ENCODE results near the gene TEAD3. TPM values are rescaled to one million over a fixed set of nuclear protein-coding genes. Genes with fewer than 3 reads are reported as not detected.

TEAD3 gene
- total RNA-seq, 8 experiments from 2014 or later = 2.5 to 8.2 (median 4.4) TPM

DNA sequence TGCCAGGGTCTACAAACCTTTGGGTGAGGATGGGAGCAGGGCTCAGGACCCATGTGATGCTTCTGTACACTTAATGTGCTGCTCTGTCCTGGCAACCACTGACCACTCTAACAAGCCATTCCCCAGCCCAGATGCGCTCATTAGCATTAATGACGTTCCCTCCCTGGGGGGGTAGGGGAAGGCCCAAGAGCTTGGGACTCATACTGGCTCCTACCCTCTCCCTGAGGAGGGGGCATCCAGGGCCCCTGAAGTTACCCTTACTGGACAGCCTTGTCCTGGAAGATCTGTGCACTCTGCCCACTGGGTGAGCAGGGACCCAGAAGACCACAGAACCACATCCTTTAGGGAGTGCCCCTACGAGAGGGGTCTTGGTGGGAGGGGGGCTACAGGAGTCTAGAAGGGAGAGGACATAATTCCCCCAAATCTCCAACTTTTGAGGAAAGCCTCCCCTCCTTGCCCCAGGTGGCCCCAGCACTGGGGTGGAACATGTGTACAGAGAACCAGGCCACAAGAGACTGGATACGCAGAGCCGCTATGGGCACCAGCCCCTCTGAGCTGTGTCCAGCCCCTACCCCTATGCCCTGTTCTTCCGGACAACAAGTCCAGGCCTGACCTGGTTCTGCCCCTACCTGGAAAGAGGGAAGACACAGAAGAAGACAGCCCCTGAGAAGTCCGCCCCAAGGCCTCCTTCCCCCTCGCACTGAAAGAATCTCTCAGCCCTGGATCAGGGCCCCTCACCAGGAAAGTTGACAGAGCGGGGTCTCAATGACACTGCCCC, 1.4 kb downstream of the TEAD3 start:
- Histone ChIP-seq H3K27ac (no peak overlapping the region), H3K4me3 (peak overlapping the region in 4 of 5 donors; percentile 46 to 53 (median 50)), H3K4me1 (replicated peaks in 1 of 2) (peaks cover 33 to 53% of the 10 kb centered on the region in 2 donors)
- ATAC-seq (replicated peaks in 6 of 8) = peak in 4 of 8 experiments; percentile 2 to 32 (median 14)
- WGBS, 10 experiments = 0 to 67% (median 65%) methylated on average over 1 to 2 of the region's 9 CpGs; no CpG with 5 or more reads in 7 of the 10 experiments
- in situ Hi-C loops (cut with MboI; ENCODE audit: low pct_unique_long_range_greater_than_20kb in 2 of 9, low sequenced_read_pairs in 9 of 9, unreplicated experiment in 9 of 9) = no loop called here

DNA sequence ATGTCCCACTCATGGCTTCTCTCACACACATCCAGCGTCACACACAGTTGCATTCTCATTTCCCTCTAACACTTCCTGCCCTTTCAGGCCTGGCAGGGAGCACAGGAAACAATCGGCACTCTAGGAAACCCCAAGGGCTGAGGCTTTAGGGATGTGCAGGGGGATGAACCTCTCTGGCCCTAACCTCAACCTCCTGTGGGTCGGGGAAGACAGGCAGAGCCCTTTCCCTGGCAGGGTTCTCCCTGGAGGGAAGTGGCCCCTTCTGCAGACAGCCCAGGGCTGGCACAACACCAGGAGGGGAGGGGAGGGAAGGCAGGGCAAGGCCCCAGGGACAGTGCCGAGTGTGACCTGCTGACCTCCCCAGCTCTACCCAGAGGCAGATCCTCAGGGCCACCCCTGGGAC, 2.7 kb downstream of the TEAD3 start:
- 0 to 50% (median 22%) methylated on average over 1 to 2 of the region's 4 CpGs; no CpG with 5 or more reads in 5 of the 10 experiments for WGBS, 10 experiments
- no peak overlapping the region for H3K4me3 ChIP-seq
- no peak overlapping the region for H3K27ac ChIP-seq
- peaks cover 43 to 64% of the 10 kb centered on the region in 2 donors for H3K4me1 ChIP-seq (replicated peaks in 1 of 2)
- in situ Hi-C loops (cut with MboI; ENCODE audit: low pct_unique_long_range_greater_than_20kb in 2 of 9, low sequenced_read_pairs in 9 of 9, unreplicated experiment in 9 of 9) = no loop called here
- ATAC-seq (replicated peaks in 6 of 8) = no peak

DNA sequence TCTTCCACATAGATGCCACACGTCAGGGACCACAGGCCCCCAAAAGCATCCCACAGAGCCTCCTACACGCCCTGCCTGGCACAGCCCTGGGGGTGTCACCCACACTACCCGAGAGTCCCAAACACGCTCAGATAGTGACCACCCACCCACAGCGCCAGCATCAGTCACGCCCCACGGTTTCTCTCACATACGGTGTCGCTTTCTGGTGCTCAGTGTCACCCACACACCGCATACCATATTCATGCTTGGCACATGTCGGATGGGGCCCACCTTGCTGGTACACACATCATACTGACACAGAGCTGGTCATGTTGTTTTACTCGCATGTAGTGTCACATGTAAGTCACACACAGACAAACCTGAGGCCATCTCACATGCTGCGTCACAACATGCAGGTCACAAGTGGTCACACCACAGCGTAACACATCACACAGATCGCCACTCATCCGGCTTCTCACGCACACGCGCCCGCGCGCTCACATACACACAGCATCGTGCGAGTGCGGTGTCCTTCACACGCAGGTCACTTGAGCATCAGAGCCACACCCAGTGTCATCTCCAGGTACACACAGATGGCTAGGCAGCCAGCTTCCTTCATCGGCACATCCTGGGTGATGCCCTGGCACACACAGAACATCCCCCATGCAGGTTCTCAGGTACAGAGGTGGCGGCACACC, 3.4 kb downstream of the TEAD3 start:
- Histone ChIP-seq H3K4me1 (replicated peaks in 1 of 2) (peaks cover 43 to 63% of the 10 kb centered on the region in 2 donors), H3K27ac (no peak overlapping the region), H3K4me3 (no peak overlapping the region)
- in situ Hi-C loops (cut with MboI; ENCODE audit: low pct_unique_long_range_greater_than_20kb in 2 of 9, low sequenced_read_pairs in 9 of 9, unreplicated experiment in 9 of 9) = no loop called here
- no peak for ATAC-seq (replicated peaks in 6 of 8)
- 20 to 100% (median 89%) methylated on average over 1 to 22 of the region's 28 CpGs; no CpG with 5 or more reads in 2 of the 10 experiments for WGBS, 10 experiments

DNA sequence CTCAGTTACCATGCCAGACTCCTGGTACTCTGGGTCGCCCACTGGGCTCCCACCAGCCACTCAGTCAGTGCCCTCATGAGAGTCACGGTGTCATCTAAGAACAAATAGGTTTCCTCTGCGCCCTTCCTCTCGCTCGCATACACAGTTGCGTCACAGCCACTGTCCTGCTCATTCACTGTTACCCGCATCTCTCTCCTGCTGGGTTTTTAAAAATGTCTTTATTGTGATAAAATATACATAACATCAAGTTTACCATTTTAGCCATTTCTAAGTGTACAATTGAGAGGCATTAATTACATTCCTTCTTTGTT, 4.0 kb downstream of the TEAD3 start:
- Histone ChIP-seq H3K27ac (no peak overlapping the region), H3K4me3 (no peak overlapping the region), H3K4me1 (replicated peaks in 1 of 2) (peaks cover 43 to 58% of the 10 kb centered on the region in 2 donors)
- ATAC-seq (replicated peaks in 6 of 8) = no peak
- WGBS, 10 experiments = 40 to 91% (median 84%) methylated on average over 1 to 7 of the region's 7 CpGs; no CpG with 5 or more reads in 2 of the 10 experiments
- in situ Hi-C loops (cut with MboI; ENCODE audit: low pct_unique_long_range_greater_than_20kb in 2 of 9, low sequenced_read_pairs in 9 of 9, unreplicated experiment in 9 of 9) = no loop called here

DNA sequence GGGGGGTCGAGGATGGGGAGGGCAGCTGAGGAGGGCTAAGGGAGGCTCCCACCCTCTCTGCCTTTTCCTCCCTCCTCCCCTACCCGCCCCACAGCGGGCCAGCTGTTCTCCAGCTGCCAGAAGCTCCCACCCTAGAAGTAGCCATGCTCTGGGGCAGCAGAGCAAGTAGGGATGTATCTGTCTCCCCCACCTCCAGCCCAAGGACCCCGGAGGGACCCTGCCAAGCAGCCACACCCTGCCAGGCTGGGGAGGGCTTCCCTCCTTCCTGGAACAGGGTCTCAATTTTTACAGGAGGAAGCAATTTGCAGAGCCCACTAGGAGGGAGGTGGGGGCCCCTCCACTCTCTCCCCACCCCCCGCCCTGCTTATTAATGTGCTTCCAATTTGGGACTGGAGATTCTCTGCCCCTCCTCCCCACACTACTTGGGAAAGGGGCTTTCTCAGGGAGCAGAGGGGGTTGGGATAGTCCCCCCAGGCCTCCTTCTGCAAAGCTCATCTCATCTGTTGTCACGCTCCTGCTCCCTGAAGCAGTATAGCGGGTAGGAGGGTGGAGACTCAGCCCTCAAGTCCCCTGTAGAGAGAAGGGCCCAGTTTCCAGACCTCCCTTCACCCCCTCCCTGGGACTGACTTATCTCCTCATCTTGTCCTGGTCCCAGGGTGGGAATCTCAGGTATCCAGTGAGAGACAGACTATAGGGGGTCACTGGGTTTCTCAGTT, 4.5 kb downstream of the TEAD3 start:
- H3K4me3 ChIP-seq = no peak overlapping the region
- no peak overlapping the region for H3K27ac ChIP-seq
- peaks cover 43 to 56% of the 10 kb centered on the region in 2 donors for H3K4me1 ChIP-seq (replicated peaks in 1 of 2)
- 40 to 80% methylated on average over 1 of the region's 7 CpGs; no CpG with 5 or more reads in 8 of the 10 experiments for WGBS, 10 experiments
- in situ Hi-C loops (cut with MboI; ENCODE audit: low pct_unique_long_range_greater_than_20kb in 2 of 9, low sequenced_read_pairs in 9 of 9, unreplicated experiment in 9 of 9) = no loop called here
- ATAC-seq (replicated peaks in 6 of 8) = peak in 4 of 8 experiments; percentile 1 to 5 (median 4)

DNA sequence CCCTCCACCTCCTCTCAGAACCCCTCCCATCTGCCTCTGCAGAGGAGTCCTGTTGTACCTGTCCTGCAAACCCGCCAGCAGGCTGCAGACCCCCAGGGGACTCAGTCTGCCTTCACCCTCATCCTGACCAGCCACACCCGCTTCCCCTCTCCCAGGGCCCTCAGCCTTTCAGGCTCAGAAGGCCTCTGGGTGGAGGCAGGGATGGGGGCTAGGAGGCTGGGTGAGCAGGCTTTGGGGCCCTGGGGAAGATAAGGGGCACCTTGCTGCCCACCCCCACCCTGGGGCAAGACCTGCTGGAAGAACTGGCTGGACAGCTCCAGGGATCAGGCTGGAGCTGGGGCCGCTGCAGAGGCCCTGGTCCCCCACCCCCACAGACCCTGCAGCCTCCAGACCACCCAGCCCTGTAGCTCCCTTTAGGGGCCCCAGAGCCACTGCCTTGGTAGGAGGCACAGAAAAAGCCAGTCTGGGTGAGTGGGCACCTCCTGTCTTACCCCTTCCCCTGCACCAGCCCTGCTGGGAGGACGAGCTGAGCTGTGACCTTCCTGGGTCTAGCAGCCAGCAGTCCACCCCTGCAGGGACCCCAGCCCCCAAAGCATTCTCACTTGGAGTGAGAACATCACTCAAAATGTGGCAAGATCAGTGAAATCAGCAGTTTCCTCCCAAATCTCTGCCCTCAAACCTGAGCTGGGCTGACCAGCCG, 5.2 kb downstream of the TEAD3 start:
- Histone ChIP-seq H3K4me1 (replicated peaks in 1 of 2) (peaks cover 43 to 56% of the 10 kb centered on the region in 2 donors), H3K27ac (peak overlapping the region in 1 of 2 donors; percentile 47), H3K4me3 (no peak overlapping the region)
- in situ Hi-C loops (cut with MboI; ENCODE audit: low pct_unique_long_range_greater_than_20kb in 2 of 9, low sequenced_read_pairs in 9 of 9, unreplicated experiment in 9 of 9) = no loop called here
- ATAC-seq (replicated peaks in 6 of 8) = peak in 5 of 8 experiments; percentile 2 to 21 (median 5)
- WGBS, 10 experiments = 100% methylated on average over 1 of the region's 5 CpGs; no CpG with 5 or more reads in 9 of the 10 experiments

DNA sequence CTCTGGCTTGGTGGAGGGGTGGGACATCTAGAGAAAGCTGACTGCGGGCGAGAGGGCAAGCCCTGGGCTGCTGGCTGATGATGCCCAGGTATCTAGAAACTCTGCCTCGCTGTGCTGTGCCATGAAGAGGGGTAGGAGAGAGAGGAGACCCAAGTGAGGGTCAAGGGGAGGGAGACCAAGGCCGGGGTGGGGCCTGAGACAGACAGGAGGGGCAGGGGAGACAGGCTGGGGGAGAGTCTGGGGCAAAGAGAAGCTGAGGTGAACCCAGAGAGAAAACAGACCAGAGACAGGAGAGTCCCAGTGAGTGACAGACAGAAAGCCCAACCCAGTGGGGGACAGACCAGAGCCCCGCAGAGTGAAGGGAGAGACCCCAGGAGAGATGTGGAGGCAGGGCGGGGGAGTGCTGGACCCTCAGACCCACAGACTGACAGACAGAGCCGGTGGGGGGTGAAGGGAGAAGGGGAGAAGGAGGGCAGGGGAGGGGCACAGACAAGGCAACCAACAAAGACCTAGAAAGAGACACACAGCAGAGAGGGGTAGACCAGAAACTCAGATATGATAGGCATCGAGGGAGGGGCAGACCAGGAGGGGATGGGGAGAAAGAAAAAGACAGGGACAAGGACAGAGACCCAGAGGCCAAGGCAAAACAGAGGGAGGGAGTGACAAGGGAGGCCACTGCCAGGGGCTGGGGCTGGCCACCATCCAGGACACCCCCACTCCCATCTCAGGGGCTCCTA, 5.9 kb downstream of the TEAD3 start:
- peak in 2 of 8 experiments; percentile 1 to 2 for ATAC-seq (replicated peaks in 6 of 8)
- peak overlapping the region in 1 of 5 donors; percentile 5 for H3K4me3 ChIP-seq
- WGBS, 10 experiments = 0 to 100% (median 80%) methylated on average over 1 of the region's 8 CpGs; no CpG with 5 or more reads in 7 of the 10 experiments
- peaks cover 43 to 54% of the 10 kb centered on the region in 2 donors for H3K4me1 ChIP-seq (replicated peaks in 1 of 2)
- in situ Hi-C loops (cut with MboI; ENCODE audit: low pct_unique_long_range_greater_than_20kb in 2 of 9, low sequenced_read_pairs in 9 of 9, unreplicated experiment in 9 of 9) = no loop called here
- H3K27ac ChIP-seq = peak overlapping the region; percentile 72 to 80

DNA sequence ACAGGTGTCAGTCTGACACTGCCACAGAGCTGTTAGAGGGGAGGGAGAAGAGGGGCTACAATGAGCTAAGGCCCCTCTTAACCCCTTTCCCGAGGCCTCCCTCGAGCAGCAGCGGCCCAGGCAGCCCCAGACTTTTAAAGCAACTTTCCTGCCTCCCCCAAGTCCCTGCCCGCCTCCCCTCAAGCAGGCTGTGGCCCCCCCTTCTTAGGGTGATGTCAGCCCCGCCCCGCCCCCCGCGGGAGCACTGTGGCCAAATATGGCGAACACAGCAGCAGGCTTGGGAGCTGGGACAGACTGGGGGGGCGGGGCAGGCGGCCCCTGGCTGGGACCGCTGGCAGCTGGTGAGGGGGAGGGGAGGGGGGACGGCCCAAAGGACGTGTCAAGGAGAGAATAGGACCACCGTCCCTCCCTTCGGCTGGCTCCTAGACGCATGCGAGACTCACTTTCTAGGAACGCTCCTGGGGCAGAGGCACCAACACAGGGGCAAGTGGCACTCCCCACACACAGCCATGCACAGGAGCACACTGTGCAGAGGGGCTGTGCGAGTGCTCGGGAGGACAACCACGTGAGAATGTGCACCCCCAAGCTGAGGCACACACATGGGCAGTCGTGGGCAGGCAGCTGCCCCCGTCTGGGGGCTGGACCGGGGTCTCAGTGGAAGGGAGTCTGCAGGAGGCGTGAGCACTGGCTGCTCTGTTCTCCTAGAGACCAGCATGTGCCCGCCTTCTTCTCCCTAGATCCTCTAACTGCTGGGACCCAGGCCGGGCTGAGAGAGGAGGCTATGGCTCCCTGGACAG, 6.7 kb downstream of the TEAD3 start:
- Histone ChIP-seq H3K27ac (peak overlapping the region; percentile 72 to 80), H3K4me1 (replicated peaks in 1 of 2) (peaks cover 40 to 46% of the 10 kb centered on the region in 2 donors), H3K4me3 (peak overlapping the region in 2 of 5 donors; percentile 2 to 5)
- 13% methylated on average over 3 of the region's 28 CpGs; no CpG with 5 or more reads in 9 of the 10 experiments for WGBS, 10 experiments
- peak; percentile 1 to 74 (median 68) for ATAC-seq (replicated peaks in 6 of 8)
- in situ Hi-C loops (cut with MboI; ENCODE audit: low pct_unique_long_range_greater_than_20kb in 2 of 9, low sequenced_read_pairs in 9 of 9, unreplicated experiment in 9 of 9) = no loop called here

DNA sequence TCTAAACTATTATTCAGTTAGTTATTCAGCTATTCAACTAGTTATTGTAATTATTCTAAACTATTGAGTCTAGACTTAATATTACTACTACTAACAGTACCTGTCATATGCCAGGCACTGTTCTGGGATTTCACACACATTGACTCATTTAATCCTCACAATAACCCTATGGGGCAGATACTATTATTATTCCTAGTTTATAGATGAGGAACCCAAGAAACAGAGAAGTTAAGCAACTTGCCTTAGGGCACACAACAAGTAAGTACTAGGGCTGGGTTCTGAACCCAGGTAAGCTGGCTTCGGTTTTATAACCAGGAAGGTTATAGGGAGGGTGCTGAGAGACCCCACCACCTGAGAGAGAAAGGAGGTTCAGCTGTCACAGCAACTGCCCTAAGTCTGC, 7.8 kb downstream of the TEAD3 start:
- no peak overlapping the region for H3K27ac ChIP-seq
- no peak for ATAC-seq (replicated peaks in 6 of 8)
- WGBS, 10 experiments = 83 to 100% (median 100%) methylated on average over 1 of the region's 1 CpG; no CpG with 5 or more reads in 6 of the 10 experiments
- in situ Hi-C loops (cut with MboI; ENCODE audit: low pct_unique_long_range_greater_than_20kb in 2 of 9, low sequenced_read_pairs in 9 of 9, unreplicated experiment in 9 of 9) = no loop called here
- peaks cover 39 to 40% of the 10 kb centered on the region in 2 donors for H3K4me1 ChIP-seq (replicated peaks in 1 of 2)
- no peak overlapping the region for H3K4me3 ChIP-seq

DNA sequence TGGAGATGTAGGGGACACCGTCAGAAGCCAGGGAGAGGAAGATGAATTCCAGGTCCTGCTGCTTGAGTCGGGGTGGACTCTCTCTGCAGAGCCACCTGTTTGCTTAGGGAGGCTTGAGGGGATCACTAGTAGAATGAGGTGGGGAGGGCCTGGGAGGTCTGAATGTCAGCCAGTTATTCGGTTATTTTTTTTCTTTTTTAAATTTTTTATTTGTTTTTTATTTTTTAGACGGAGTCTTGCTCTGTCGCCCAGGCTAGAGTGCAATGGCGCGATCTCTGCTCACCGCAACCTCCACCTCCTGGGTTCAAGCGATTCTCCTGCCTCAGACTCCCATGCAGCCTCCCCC, 8.4 kb downstream of the TEAD3 start:
- peaks cover 39 to 40% of the 10 kb centered on the region in 2 donors for H3K4me1 ChIP-seq (replicated peaks in 1 of 2)
- in situ Hi-C loops (cut with MboI; ENCODE audit: low pct_unique_long_range_greater_than_20kb in 2 of 9, low sequenced_read_pairs in 9 of 9, unreplicated experiment in 9 of 9) = no loop called here
- WGBS, 10 experiments = 50 to 98% (median 81%) methylated on average over 1 to 8 of the region's 9 CpGs; no CpG with 5 or more reads in 2 of the 10 experiments
- no peak for ATAC-seq (replicated peaks in 6 of 8)
- H3K27ac ChIP-seq = no peak overlapping the region
- no peak overlapping the region for H3K4me3 ChIP-seq

DNA sequence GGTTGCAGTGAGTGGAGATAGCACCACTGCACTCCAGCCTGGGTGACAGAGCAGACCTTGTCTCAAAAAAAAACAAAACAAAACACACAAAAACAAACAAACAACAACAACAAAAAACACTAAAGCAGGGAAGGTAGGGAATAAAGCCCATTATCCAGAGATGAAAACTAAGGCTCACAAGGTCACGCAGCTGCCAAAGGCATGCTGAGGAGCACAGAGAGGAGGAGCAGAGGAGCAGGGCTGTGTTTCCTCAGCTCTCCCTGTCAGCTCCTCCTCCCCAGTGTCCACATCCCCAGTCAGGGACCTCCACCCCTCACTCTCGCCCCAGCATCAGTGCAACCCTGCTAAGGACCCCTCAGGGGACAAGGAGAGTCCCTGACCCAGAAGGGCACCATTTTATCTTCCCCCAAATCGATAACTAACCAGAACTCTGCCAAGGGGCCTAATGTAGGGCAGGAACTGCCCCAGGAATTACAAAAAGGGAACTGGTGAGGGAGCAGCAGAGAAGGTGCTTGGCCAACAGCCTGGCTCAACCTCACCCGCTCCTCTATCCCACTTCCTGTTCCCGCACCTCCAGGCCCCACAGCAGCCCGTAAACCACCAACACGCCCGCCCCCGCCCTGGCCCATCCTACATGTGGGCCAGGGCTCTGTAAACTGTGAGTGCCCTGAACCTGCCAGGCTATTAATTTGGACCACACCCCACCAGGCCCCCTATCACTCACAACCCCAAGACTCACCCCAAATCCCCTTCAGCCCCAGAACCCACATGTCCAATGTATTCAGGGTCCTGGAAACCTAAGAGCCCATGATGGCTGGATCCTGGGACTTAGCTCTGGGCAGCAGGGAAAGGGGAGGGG, 9.0 kb downstream of the TEAD3 start:
- peak in 3 of 8 experiments; percentile 3 to 36 (median 6) for ATAC-seq (replicated peaks in 6 of 8)

More for the DNA sequence above, 9.0 kb downstream of the TEAD3 start:
- peaks cover 34 to 35% of the 10 kb centered on the region in 2 donors for H3K4me1 ChIP-seq (replicated peaks in 1 of 2)
- H3K4me3 ChIP-seq = no peak overlapping the region
- 43 to 100% (median 86%) methylated on average over 1 to 2 of the region's 9 CpGs; no CpG with 5 or more reads in 3 of the 10 experiments for WGBS, 10 experiments
- in situ Hi-C loops (cut with MboI; ENCODE audit: low pct_unique_long_range_greater_than_20kb in 2 of 9, low sequenced_read_pairs in 9 of 9, unreplicated experiment in 9 of 9) = no loop called here
- H3K27ac ChIP-seq = no peak overlapping the region

Measured in motor neuron (in vitro differentiated cells).